Activated CD8-positive, alpha-beta memory T cell treated with anti-CD3 and anti-CD28 coated beads, Interleukin-2, amount 50 U/mL, for 48 hours (primary cell): Measurements from ENCODE around the gene ETHE1.
"Not testable (repeated sequence)": the region's sequence is repeated elsewhere in the genome, so short reads cannot be mapped to it uniquely, and the experiment has no call there.

Experiments
- DNase-seq: peaks from one replicate; pipeline ENCODE4 v3.0.0-alpha.2; 2020

Gene ETHE1

DNA sequence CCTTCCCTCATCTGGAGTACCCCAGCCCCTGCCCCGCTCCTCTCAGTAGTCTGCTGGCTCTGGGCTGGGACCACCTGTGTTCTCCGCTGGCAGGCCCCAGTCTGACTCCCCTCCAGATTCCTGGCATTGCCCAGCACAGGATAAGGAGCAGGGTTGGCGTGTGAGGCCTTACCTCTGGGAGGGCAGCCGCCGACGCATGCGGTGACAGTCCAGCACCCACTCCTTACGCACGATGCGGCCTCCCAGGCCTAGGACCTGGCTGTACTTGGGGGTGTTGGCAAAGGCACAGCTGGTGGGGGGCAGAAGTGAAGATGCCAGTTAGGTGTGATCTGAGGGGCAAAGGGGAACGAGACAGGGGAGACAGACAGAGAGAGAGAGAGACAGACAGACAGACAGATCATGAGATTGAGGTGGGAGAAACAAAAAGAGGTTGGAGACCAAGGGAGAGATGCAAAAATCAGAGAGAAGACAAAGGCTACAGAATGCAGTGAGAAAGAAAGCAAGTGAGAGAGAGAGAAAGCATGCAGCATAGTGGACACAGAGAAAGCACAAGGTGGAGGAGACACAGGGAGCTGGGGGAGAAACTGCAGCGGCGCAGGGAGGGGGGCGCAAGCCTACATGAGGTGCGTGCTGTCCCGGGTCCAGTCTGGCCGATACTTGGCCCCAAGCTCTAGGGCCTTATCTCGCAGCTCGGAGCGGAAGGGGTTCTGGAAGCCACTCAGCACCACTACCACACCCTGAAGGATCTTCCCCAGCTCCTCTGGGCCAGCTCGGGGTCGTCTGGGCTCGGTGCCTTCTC lies 24.6 kb upstream of the ETHE1 start:
- no peak for DNase-seq

GRCh38 chr19:43548706-43549105 lies 21.7 kb upstream of the ETHE1 start:
- no peak for DNase-seq

- DNase-seq, result not testable (repeated sequence)
Observed at GRCh38 chr19:43547926-43548325, 20.9 kb upstream of the ETHE1 start.

GRCh38 chr19:43546581-43546980 lies 19.6 kb upstream of the ETHE1 start:
- DNase-seq, result no peak

DNA sequence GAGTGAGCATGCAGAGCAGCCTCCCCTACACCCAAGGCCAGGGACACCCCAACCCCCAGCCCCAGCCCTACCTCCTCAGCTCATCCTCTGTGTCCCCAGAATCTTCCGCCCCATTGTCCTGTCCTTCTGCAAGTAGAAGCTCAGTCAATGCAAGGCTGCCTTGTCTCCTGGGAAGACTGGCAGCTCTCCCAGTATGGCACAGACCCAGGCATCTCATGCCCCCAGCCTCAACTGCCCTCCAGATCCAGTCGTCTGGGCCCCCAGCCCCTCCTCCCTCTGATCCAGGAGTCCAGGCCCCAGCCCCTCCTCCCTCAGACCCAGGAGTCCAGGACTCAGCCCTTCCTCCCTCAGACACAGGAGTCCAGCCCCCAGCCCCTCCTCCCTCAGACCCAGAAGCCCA lies 19.0 kb upstream of the ETHE1 start:
- DNase-seq, result no peak

- no peak for DNase-seq
Observed at GRCh38 chr19:43545276-43545675, 18.3 kb upstream of the ETHE1 start.

- DNase-seq, result no peak
Observed at GRCh38 chr19:43544077-43544476, 17.1 kb upstream of the ETHE1 start.

DNA sequence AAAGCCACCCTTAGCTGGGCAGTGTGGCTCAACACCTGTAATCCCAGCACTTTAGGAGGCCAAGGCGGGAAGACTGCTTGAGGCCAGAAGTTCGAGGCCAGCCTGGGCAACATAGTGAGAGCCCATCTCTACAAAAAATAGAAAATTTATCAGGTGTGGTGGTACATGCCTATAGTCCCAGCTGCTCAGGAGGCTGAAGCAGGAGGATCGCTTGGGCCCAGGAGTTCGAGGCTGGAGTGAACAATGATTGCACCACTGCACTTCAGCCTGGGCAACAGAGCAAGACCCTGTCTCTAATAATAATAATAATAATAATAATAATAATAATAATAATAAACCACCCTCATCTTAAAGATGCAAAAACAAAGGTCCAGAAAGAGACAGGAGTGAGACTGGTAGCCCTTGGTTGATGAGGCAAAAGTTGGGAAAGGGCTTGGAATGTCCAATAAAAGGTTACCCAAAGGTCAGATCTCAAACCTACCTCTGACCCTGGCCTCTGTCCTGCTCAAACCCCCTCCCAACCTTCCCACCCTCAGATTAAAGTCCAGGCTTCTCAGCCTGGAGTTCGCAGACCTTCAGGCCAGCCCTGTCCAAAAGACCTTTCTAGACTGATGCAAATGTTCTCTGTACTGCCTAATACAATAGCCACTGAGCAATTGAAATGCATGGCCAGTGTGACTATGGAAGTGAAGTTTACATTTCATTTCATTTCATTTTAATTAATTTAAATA lies 15.1 kb upstream of the ETHE1 start:
- DNase-seq, result no peak

DNA sequence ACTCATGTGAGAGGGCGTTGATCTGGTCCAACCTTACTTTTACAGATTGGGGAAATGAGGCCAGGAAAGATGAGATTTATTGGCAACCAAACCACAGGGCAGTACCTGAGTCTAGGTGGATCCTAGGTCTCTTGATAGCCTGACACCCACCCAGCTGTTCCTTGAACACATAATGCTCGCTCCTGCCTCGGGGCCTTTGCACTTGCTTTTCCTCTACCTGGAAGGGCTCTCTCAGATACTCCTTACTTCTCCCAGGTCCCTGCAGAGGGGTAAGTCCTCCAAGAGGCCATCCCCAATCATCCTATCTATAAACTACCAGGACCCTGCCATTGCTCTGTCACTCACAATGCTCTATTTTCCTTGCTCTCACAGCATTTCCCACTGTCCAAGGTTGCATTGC lies 13.4 kb upstream of the ETHE1 start:
- DNase-seq, result no peak

DNA sequence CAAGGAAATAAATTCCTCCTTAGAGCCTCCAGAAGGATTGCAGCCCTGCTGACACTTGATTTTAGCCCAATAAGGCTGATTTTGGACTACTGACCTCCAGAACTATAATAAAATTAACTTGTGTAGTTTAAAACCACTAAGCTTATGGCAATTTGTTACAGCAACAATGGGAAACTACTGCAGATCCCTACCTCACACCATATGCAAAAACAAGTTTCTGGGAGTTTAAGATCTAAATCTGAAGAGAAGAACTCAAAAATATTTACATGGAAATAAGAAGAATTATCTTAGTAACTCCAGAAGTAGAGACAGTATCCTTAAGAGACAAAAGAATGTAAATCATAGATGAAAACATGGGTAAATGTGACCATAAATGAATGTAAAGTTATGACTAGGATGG lies 11.9 kb upstream of the ETHE1 start:
- no peak for DNase-seq

DNA sequence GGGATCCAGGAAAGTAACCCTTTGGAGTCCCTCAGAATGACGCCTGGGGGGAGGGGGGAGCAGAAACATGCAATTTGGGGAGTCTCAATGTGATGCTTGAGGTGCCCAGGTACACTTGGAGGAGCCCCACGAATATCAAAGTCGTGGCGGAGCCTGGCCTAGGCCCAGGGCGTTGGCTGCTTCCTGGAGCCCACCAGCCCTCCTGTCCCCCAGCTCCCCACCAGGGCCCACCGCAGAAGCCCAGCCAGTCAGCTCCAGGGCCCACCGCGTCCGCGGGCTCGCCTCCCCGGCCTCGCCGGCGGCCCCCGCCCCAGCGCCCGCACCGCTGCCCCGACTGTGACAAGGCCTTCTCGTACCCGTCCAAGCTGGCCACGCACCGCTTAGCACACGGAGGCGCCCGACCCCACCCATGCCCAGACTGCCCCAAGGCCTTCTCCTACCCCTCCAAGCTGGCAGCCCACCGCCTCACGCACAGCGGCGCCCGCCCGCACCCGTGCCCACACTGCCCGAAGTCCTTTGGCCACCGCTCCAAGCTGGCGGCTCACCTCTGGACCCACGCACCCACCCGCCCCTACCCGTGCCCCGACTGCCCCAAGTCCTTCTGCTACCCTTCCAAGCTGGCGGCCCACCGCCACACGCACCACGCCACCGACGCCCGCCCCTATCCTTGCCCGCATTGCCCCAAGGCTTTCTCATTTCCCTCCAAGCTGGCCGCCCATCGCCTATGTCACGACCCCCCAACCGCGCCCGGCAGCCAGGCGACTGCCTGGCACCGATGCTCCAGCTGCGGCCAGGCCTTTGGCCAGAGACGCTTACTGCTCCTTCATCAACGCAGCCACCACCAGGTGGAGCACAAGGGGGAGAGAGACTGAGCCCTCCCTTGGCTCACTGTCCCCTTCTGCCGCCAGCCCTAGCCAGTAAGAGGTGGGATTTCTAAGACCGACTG lies 8.1 kb upstream of the ETHE1 start:
- no peak for DNase-seq

DNA sequence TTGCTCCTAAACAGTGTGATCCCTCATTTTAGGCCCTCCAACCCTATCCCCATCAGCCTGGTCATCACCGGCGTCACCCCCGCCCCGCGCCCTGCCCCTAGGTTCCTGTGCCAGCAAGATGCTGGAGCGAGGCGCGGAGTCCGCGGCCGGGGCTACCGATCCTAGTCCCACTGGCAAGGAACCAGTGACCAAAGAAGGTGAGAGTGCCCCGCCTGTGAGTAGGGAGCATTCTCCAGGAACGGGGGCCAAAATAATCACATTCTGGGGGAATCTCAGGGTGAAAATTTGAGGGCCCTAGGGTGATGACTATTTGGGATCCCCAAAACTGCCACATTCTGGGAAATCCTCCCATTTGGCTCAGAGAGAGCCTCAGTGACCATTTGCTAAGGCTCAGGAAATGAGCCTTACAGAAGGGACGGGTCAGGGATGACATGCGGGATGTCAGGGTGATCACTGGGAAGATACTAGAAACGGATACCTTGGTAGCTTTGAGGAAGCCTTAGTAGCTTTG lies 7.4 kb upstream of the ETHE1 start:
- DNase-seq, result no peak

DNA sequence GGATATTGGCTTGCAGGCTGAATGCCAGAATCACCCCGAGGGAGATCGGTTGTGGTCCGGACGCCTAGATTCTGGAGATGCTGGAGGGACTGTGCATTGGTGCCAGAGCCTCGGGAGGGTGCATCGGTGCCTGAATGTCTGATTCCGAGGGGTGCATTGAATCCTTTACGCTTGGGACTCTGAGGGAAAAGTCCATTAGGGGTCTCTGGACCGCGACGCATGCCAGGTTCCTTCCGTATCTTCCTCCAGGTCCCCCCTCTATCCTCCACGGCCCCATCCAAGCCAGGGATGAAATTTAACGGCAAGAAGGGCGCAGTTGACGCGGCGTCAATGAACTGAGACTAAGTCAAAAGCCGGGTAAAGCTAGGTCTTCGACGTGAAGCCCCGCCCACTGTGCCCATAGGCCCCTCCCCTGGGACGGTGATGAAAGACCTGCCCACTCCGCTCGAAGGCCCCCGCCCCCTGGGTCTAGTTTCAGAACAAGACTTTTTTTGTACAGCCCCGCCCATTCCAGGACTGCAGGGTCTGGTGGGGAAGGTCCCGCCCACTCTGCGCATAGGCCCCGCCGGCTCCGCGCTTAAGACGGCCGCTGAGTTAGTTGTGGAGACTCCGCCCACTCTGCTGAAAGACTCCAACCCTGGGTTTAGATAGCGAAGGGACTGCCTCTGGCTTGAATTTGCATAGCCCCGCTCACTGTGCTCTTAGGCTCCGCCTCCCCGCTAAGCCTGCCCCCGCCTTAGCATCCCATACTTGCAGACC lies 6.7 kb upstream of the ETHE1 start:
- peak; percentile 97 for DNase-seq

DNA sequence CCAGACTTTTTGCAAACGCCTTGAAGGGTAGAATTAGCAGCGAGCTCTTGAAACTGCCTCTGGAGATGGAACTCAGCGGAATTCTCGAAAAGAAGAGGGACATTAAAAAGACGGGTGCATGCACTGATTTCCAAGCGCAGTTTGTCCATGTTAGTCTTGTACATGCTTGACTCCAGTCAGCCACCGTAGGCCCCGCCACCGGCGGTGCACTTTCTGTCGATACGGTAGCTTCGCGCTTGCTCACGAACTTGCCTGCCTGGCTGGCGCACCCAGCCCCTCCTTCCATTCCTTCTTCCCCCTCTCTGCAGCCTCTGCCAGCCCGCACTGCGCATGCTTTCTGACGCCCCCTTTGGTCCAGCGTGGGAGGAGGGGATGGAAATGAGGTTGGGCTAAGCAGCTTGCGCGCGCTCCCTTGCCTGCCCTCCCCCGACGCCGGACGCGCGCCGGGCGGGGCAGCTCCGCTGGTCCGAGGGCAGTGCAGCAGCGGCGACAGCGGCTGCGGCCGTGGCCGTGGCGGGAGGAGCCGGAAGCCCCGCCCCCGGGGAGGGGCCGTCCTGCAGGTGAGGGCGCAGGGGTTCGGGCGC lies 6.1 kb upstream of the ETHE1 start, which contains the start of gene ZNF575:
Gene ZNF575 (plus strand): TSS at position 227 of the 584 bp plus-strand sequence. CDS start 1,235 bp downstream, outside the sequence.
- DNase-seq, result peak; percentile 91

- no peak for DNase-seq
Observed at GRCh38 chr19:43532571-43532961, 5.6 kb upstream of the ETHE1 start.

DNA sequence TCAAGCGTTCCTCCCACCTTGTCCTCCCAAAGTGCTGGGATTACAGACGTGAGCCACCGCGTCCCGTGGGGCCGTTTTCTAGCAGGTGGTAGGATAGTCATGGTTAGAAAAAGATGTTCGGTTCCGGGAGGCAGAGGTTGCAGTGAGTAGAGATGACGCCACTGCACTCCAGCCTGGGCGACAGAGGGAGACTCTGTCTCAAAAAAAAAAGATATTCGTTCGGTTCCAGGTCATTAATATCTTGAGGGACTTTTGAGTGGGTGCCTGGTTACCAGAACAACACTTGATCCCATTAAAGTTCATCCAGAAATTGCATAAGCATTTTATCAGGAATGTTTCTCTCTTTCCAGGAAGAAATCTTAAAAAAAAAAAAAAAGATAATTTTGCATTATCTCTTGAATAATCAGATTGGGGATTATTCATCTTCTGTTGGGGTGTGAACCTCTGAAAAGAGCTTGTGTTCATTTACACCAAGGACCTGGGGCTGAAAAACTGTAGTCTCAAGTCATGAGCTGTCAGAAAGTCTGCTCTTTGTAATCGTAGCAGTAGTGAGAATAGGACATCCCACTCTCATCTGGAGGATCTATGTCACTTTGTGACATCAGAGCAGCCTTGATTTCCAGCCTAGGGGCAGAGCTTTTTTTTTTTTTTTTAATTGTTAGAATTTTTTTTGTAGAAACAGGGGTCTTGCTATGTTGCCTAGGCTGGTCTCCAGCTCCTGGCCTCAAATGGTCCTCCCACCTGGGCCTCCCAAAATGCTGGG lies 1.0 kb upstream of the ETHE1 start:
- DNase-seq, result no peak

DNA sequence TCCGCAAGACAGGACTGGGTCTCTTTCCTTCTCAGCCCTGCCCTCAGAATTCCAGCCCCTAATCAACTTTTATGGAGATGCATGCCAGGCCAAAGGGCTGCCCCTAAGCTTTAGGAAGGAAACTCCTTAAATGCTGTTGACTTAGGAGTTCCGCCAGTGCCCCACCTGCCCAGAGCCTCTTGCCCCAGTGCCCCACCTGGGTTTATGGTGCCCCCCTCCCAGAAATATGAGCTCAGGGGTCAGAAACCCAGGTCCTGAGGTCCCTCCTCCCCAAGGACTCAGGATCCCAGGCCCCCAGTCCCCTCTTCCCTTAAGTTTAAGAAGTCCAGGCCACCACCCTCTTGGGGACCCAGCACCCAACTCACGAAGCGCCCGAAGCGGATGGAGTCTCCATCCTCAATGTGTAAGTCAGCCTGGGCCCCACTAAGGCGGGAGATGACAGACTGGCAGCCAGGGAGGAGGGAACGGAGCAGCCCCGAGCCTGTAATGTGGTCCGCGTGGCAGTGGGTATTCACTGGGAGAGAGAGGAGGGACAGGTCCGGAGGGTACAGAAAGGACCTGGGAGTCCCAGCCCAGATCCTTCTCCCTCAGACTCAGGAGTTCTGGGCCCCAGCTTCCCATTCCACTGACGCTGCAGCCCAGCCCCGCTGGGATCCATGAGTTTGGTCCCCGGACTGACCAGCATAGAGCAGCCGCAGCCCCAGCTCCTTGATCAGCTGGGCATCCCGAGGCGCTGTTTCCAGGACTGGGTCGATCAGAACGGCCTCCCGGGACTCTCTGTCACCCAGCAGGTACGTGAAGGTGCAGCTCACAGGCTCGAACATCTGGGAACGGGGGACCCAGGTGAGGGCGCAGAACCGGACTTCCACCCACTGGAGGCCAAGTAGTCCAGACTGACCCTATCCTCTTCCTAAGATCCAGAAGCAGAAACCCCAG lies 897 bp downstream of the ETHE1 start:
- DNase-seq, result peak; percentile 76

DNA sequence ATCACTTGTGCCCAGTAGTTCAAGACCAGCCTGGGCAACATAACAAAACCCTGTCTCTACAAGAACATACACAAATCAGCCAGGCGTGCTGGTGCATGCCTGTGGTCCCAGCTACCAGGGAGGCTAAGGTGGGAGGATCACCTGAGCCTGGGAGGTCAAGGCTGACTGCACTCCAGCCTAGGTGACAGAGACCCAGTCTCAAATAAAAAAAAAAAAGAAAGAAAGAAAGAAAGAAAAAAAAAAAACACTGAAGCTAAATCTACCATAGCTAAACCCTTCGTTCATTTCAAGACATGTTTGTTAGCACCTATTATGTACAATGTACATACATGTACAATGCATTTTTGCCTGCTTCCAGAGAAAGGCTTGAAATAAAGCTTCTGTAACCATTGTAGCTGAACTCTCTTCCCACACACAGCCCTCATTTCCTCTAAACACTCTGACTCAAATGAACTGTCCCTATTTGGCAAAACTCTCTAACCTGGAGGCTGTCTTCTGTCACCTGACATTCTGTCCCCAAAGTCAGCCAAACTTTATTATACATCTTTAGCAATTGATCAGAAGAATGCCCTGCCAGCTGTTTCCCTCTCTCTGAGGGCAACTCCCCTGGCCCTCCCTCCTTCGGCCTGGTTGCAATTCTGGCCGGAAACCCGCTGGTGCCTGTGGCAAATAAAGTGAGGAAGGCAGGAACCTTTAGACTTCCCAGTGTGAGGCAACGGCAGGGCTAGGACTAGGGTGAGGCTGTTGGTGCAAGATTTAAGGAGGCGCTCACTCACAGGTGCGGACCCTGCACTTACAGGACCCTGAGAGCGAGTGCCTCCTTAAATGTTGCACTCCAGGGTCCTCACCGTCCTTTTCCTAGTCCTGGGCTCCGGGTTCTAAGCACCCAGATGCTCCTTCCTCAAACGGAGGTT lies 1.8 kb downstream of the ETHE1 start:
- peak; percentile 64 for DNase-seq

DNA sequence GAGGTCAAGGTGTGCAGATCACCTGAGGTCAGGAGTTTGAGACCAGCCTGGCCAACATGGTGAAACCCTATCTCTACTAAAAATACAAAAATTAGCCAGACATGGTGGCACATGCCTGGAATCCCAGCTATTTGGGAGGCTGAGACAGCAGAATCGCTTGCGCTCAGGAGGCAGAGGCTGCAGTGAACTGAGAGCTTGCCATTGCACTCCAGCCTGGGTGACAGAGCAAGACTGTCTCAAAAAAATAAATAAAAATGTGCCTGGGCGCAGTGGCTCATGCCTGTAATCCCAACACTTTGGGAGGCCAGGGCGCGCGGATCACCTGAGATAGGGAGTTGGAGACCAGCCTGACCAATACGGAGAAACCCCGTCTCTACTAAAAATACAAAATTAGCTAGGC lies 3.3 kb downstream of the ETHE1 start:
- not testable (repeated sequence) for DNase-seq
